Activated naive CD8-positive, alpha-beta T cell treated with anti-CD3 and anti-CD28 coated beads, Interleukin-2, amount 50 U/mL, for 24 hours (primary cell): ENCODE results near the gene FBXL14.
A peak's percentile ranks its signal among the peaks of the same experiment; 100 is the strongest.

Experiments
- ATAC-seq: fragments of 150-1000 bp; cut with Tn5 transposase; one replicate; pipeline ENCODE4 v1.10.0; 2021
- DNase-seq: peaks from one replicate; pipeline ENCODE4 v3.0.0; 2021
- H3K27ac Mint-ChIP-seq: one replicate; pipeline ENCODE4 v1.8.0; 2021; ENCODE audit warnings: mild to moderate bottlenecking, mixed read lengths
- H3K27me3 Mint-ChIP-seq: one replicate; pipeline ENCODE4 v1.8.0; 2021; ENCODE audit warnings: mixed read lengths
- H3K36me3 Mint-ChIP-seq: one replicate; pipeline ENCODE4 v1.8.0; 2021; ENCODE audit warnings: low read depth, mixed read lengths
- H3K4me1 Mint-ChIP-seq: one replicate; pipeline ENCODE4 v1.8.0; 2021; ENCODE audit warnings: mixed read lengths
- H3K4me3 Mint-ChIP-seq: one replicate; pipeline ENCODE4 v1.8.0; 2021; ENCODE audit warnings: mild to moderate bottlenecking, moderate library complexity, mixed read lengths
- H3K9me3 Mint-ChIP-seq: one replicate; pipeline ENCODE4 v1.8.0; 2021; ENCODE audit warnings: mixed read lengths

The FBXL14 gene

GRCh38 chr12:1531654-1532374 is 62.6 kb downstream of the FBXL14 start:
- Mint-ChIP-seq H3K4me1 (peaks cover 37% of the 10 kb centered on the region), H3K27ac (no peak overlapping the region), H3K4me3 (peak overlapping the region; percentile 52), H3K36me3 (no peaks in the 10 kb centered on the region), H3K9me3 (no peaks in the 10 kb centered on the region), H3K27me3 (peaks cover 74% of the 10 kb centered on the region)
- peak; percentile 11 for ATAC-seq
- no peak for DNase-seq

GRCh38 chr12:1531153-1531653 is 63.2 kb downstream of the FBXL14 start:
- ATAC-seq (no peak), DNase-seq (no peak)
- Mint-ChIP-seq H3K9me3 (no peaks in the 10 kb centered on the region), H3K36me3 (no peaks in the 10 kb centered on the region), H3K4me1 (peaks cover 37% of the 10 kb centered on the region), H3K27me3 (peaks cover 73% of the 10 kb centered on the region), H3K4me3 (peak overlapping the region; percentile 52), H3K27ac (no peak overlapping the region)

- H3K4me3 Mint-ChIP-seq: no peak overlapping the region
- ATAC-seq: no peak
- no peaks in the 10 kb centered on the region for H3K9me3 Mint-ChIP-seq
- peaks cover 37% of the 10 kb centered on the region for H3K4me1 Mint-ChIP-seq
- H3K36me3 Mint-ChIP-seq: no peaks in the 10 kb centered on the region
- no peak overlapping the region for H3K27ac Mint-ChIP-seq
- H3K27me3 Mint-ChIP-seq: peaks cover 73% of the 10 kb centered on the region
- no peak for DNase-seq
These were observed 63.7 kb downstream of the FBXL14 start for GRCh38 chr12:1530592-1531152.

GRCh38 chr12:1529862-1530591 is 64.4 kb downstream of the FBXL14 start:
- H3K4me1 Mint-ChIP-seq: peaks cover 35% of the 10 kb centered on the region
- no peaks in the 10 kb centered on the region for H3K9me3 Mint-ChIP-seq
- H3K27me3 Mint-ChIP-seq: peaks cover 73% of the 10 kb centered on the region
- H3K4me3 Mint-ChIP-seq: peak overlapping the region; percentile 64
- DNase-seq: no peak
- H3K36me3 Mint-ChIP-seq: no peaks in the 10 kb centered on the region
- no peak overlapping the region for H3K27ac Mint-ChIP-seq
- ATAC-seq: no peak

- DNase-seq: no peak
- ATAC-seq: no peak
- H3K4me1 Mint-ChIP-seq: peaks cover 30% of the 10 kb centered on the region
- H3K27ac Mint-ChIP-seq: no peak overlapping the region
- H3K4me3 Mint-ChIP-seq: peak overlapping the region; percentile 64
- peaks cover 76% of the 10 kb centered on the region for H3K27me3 Mint-ChIP-seq
- no peaks in the 10 kb centered on the region for H3K36me3 Mint-ChIP-seq
- no peaks in the 10 kb centered on the region for H3K9me3 Mint-ChIP-seq
These were observed 65.0 kb downstream of the FBXL14 start for GRCh38 chr12:1529228-1529861.

- H3K4me3 Mint-ChIP-seq: no peak overlapping the region
- peaks cover 79% of the 10 kb centered on the region for H3K27me3 Mint-ChIP-seq
- no peak for DNase-seq
- H3K4me1 Mint-ChIP-seq: peaks cover 25% of the 10 kb centered on the region
- no peaks in the 10 kb centered on the region for H3K9me3 Mint-ChIP-seq
- no peak overlapping the region for H3K27ac Mint-ChIP-seq
- no peak for ATAC-seq
- H3K36me3 Mint-ChIP-seq: no peaks in the 10 kb centered on the region
These were observed 65.6 kb downstream of the FBXL14 start for GRCh38 chr12:1528791-1529190.

GRCh38 chr12:1527789-1528188 is 66.6 kb downstream of the FBXL14 start:
- Mint-ChIP-seq H3K36me3 (no peaks in the 10 kb centered on the region), H3K27ac (no peak overlapping the region), H3K9me3 (no peaks in the 10 kb centered on the region), H3K27me3 (peaks cover 74% of the 10 kb centered on the region), H3K4me3 (no peak overlapping the region), H3K4me1 (peaks cover 15% of the 10 kb centered on the region)
- no peak for DNase-seq
- ATAC-seq: no peak

GRCh38 chr12:1525858-1526257 is 68.5 kb downstream of the FBXL14 start:
- no peak for DNase-seq
- Mint-ChIP-seq H3K36me3 (no peaks in the 10 kb centered on the region), H3K27me3 (peaks cover 62% of the 10 kb centered on the region), H3K4me1 (peaks cover 4% of the 10 kb centered on the region), H3K27ac (no peak overlapping the region), H3K9me3 (no peaks in the 10 kb centered on the region), H3K4me3 (no peak overlapping the region)
- ATAC-seq: no peak

GRCh38 chr12:1523558-1524050 is 70.8 kb downstream of the FBXL14 start:
- no peaks in the 10 kb centered on the region for H3K4me1 Mint-ChIP-seq
- peaks cover 61% of the 10 kb centered on the region for H3K27me3 Mint-ChIP-seq
- no peak overlapping the region for H3K27ac Mint-ChIP-seq
- no peaks in the 10 kb centered on the region for H3K36me3 Mint-ChIP-seq
- ATAC-seq: no peak
- no peak overlapping the region for H3K4me3 Mint-ChIP-seq
- no peak for DNase-seq
- no peaks in the 10 kb centered on the region for H3K9me3 Mint-ChIP-seq

GRCh38 chr12:1523046-1523445 is 71.3 kb downstream of the FBXL14 start:
- DNase-seq: no peak
- Mint-ChIP-seq H3K27me3 (peaks cover 59% of the 10 kb centered on the region), H3K9me3 (no peaks in the 10 kb centered on the region), H3K4me3 (no peak overlapping the region), H3K36me3 (no peaks in the 10 kb centered on the region), H3K27ac (no peak overlapping the region), H3K4me1 (no peaks in the 10 kb centered on the region)
- no peak for ATAC-seq

GRCh38 chr12:1519642-1520041 is 74.7 kb downstream of the FBXL14 start:
- ATAC-seq (no peak), DNase-seq (no peak)
- Mint-ChIP-seq H3K27me3 (peaks cover 36% of the 10 kb centered on the region), H3K9me3 (no peaks in the 10 kb centered on the region), H3K4me1 (no peaks in the 10 kb centered on the region), H3K36me3 (no peaks in the 10 kb centered on the region), H3K27ac (no peak overlapping the region), H3K4me3 (no peak overlapping the region)

- no peaks in the 10 kb centered on the region for H3K36me3 Mint-ChIP-seq
- no peaks in the 10 kb centered on the region for H3K9me3 Mint-ChIP-seq
- H3K4me3 Mint-ChIP-seq: no peak overlapping the region
- H3K27me3 Mint-ChIP-seq: peaks cover 30% of the 10 kb centered on the region
- H3K4me1 Mint-ChIP-seq: no peaks in the 10 kb centered on the region
- ATAC-seq (no peak), DNase-seq (no peak)
- H3K27ac Mint-ChIP-seq: no peak overlapping the region
These were observed 75.5 kb downstream of the FBXL14 start for GRCh38 chr12:1518591-1519516.

- no peaks in the 10 kb centered on the region for H3K4me1 Mint-ChIP-seq
- H3K9me3 Mint-ChIP-seq: no peaks in the 10 kb centered on the region
- H3K27ac Mint-ChIP-seq: no peak overlapping the region
- peaks cover 25% of the 10 kb centered on the region for H3K27me3 Mint-ChIP-seq
- ATAC-seq (no peak), DNase-seq (no peak)
- H3K36me3 Mint-ChIP-seq: no peaks in the 10 kb centered on the region
- no peak overlapping the region for H3K4me3 Mint-ChIP-seq
These were observed 76.5 kb downstream of the FBXL14 start for GRCh38 chr12:1517734-1518525.
